HG03159 (cell line): ENCODE measurements around the gene POMT2.

ENCODE experiments used
- ATAC-seq: cut with Tn5 transposase; IDR thresholded peaks from one replicate; pipeline ENCODE4 v1.9.1; 2021; ENCODE audit warnings: mild to moderate bottlenecking, moderate library complexity; ENCODE audit not compliant: unreplicated experiment

Gene POMT2

GRCh38 chr14:77245820-77246219 lies 74.9 kb downstream of the POMT2 start:
- ATAC-seq, result no peak

- no peak for ATAC-seq
These were observed 76.8 kb downstream of the POMT2 start for GRCh38 chr14:77243853-77244252.

- ATAC-seq, result no peak
These were observed 77.9 kb downstream of the POMT2 start for GRCh38 chr14:77242752-77243151.

- no peak for ATAC-seq
These were observed 78.7 kb downstream of the POMT2 start for GRCh38 chr14:77241955-77242354.

- ATAC-seq, result no peak
These were observed 80.3 kb downstream of the POMT2 start for GRCh38 chr14:77240336-77240915.

GRCh38 chr14:77239412-77239811 lies 81.3 kb downstream of the POMT2 start:
- no peak for ATAC-seq

GRCh38 chr14:77238996-77239395 lies 81.7 kb downstream of the POMT2 start:
- no peak for ATAC-seq

GRCh38 chr14:77238356-77238755 lies 82.3 kb downstream of the POMT2 start:
- ATAC-seq, result no peak

GRCh38 chr14:77236814-77237213 lies 83.9 kb downstream of the POMT2 start:
- ATAC-seq, result no peak

GRCh38 chr14:77231721-77232120 lies 89.0 kb downstream of the POMT2 start:
- no peak for ATAC-seq

GRCh38 chr14:77230914-77231313 lies 89.8 kb downstream of the POMT2 start:
- no peak for ATAC-seq

- no peak for ATAC-seq
These were observed 92.6 kb downstream of the POMT2 start for GRCh38 chr14:77228056-77228455.

GRCh38 chr14:77225892-77226557 lies 94.7 kb downstream of the POMT2 start:
- ATAC-seq, result no peak

- ATAC-seq, result no peak
These were observed 95.4 kb downstream of the POMT2 start for GRCh38 chr14:77225254-77225653.
